Measurements from ENCODE around the gene RALGAPB.

DNA sequence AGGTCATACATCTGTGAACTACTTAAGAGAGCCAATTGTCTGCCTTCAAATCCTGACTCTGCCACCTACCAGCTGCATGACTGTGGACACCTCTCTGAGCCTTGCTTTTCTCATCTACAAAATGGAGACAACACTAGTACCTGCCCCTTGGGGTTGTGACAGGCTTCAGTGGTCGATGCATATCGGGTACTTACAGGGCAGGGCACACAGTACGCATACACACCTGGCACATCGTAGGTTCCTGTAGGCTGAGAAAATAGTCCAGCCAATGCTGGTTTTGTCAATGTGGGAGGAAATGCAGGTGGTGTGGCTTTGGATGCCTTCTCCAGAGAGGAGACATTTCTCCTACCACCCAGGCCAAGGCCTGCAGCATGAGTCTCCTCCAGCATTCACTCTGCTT lies 110.7 kb downstream of the RALGAPB start:
- no peak for TF ChIP-seq EGR1 (IDR thresholded peaks at IDR 0.05)
- TF ChIP-seq, protein P1, sequence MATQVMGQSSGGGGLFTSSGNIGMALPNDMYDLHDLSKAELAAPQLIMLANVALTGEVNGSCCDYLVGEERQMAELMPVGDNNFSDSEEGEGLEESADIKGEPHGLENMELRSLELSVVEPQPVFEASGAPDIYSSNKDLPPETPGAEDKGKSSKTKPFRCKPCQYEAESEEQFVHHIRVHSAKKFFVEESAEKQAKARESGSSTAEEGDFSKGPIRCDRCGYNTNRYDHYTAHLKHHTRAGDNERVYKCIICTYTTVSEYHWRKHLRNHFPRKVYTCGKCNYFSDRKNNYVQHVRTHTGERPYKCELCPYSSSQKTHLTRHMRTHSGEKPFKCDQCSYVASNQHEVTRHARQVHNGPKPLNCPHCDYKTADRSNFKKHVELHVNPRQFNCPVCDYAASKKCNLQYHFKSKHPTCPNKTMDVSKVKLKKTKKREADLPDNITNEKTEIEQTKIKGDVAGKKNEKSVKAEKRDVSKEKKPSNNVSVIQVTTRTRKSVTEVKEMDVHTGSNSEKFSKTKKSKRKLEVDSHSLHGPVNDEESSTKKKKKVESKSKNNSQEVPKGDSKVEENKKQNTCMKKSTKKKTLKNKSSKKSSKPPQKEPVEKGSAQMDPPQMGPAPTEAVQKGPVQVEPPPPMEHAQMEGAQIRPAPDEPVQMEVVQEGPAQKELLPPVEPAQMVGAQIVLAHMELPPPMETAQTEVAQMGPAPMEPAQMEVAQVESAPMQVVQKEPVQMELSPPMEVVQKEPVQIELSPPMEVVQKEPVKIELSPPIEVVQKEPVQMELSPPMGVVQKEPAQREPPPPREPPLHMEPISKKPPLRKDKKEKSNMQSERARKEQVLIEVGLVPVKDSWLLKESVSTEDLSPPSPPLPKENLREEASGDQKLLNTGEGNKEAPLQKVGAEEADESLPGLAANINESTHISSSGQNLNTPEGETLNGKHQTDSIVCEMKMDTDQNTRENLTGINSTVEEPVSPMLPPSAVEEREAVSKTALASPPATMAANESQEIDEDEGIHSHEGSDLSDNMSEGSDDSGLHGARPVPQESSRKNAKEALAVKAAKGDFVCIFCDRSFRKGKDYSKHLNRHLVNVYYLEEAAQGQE (IDR thresholded peaks at IDR 0.05; ENCODE audit: low read depth), result no peak
- no peak for TF ChIP-seq YY1 (IDR thresholded peaks at IDR 0.05; ENCODE audit: low read depth)
- TF ChIP-seq EP300 (IDR thresholded peaks at IDR 0.05; ENCODE audit: borderline replicate concordance), result no peak
- no peak for TF ChIP-seq FOXM1 (IDR thresholded peaks at IDR 0.05; ENCODE audit: borderline replicate concordance, low read depth)
- no peak for TF ChIP-seq TAF1 (IDR thresholded peaks at IDR 0.05; ENCODE audit: low read depth)
- no peak for TF ChIP-seq RAD21 (IDR thresholded peaks at IDR 0.05; ENCODE audit: low read depth)
- TF ChIP-seq, protein P2, sequence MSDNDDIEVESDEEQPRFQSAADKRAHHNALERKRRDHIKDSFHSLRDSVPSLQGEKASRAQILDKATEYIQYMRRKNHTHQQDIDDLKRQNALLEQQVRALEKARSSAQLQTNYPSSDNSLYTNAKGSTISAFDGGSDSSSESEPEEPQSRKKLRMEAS (IDR thresholded peaks at IDR 0.05), result no peak
- TF ChIP-seq CREB1 (IDR thresholded peaks at IDR 0.05; ENCODE audit: low read depth), result no peak
- no peak for TF ChIP-seq NFIC (IDR thresholded peaks at IDR 0.05)
- TF ChIP-seq CEBPB (IDR thresholded peaks at IDR 0.05), result no peak
- TF ChIP-seq TEAD4 (IDR thresholded peaks at IDR 0.05), result no peak

Data from Ishikawa (cell line).